K562 (cell line): ENCODE measurements around the gene FAM83F. TPM values are rescaled to one million over a fixed set of nuclear protein-coding genes. Genes with fewer than 3 reads are reported as not detected.

ENCODE experiments used
- BMI1 ChIP-seq: fragments of 150-350 bp; IDR thresholded peaks from 2 replicates; pipeline ENCODE4 v1.6.1; 2014; ENCODE audit warnings: low read length
- HSF4 ChIP-seq: fragments of 250-450 bp; sonication (Bioruptor Pico); IDR thresholded peaks from 2 replicates; pipeline ENCODE4 v2.1.2; 2022; ENCODE audit warnings: mild to moderate bottlenecking, moderate library complexity, borderline replicate concordance
- SUPT5H ChIP-seq: fragments of 450-650 bp; IDR thresholded peaks from 2 replicates; pipeline ENCODE4 v1.6.1; 2016
- U2AF2 ChIP-seq: fragments of 200-400 bp; formaldehyde crosslinking; optimal IDR thresholded peaks from 2 replicates; pipeline ENCODE3; 2017; ENCODE audit warnings: low read depth, mild to moderate bottlenecking, low read length
- ZNF354B ChIP-seq: fragments of 250-450 bp; sonication (Bioruptor Pico); IDR thresholded peaks from 2 replicates; pipeline ENCODE4 v1.4.0; 2020
- ZNF830 ChIP-seq: fragments of 250-450 bp; sonication (Bioruptor Pico); IDR thresholded peaks from 2 replicates; pipeline ENCODE4 v1.5.0; 2021; ENCODE audit warnings: mild to moderate bottlenecking
- polyA plus RNA-seq, 8 experiments: library from polyadenylated mRNA; depleted of rRNA in 4 of 8; stranded (reverse) in 5 of 8; unstranded in 3 of 8; fragments of >200 nt; fragmentation: Nextera tagmentation in 2 of 8; fragmentation: Illumina TruSeq in 1 of 8; extraction: Ambion mirVana in 2 of 8; extraction: Trizol in 1 of 8; gene quantifications; 2 replicates each; pipeline versions ENCODE4 v1.2.1 to v1.2.3, GENCODE V29; 2011 to 2014; ENCODE audit warnings: inconsistent platforms in 1 of 8, missing spikeins in 1 of 8
- total RNA-seq, 7 experiments: library from RNA; depleted of rRNA in 6 of 7; stranded (reverse); fragments of >200 nt in 6 of 7; fragmentation: Illumina TruSeq in 2 of 7; extraction: Trizol in 2 of 7; gene quantifications; 2 replicates each; pipeline versions ENCODE4 v1.2.1 to v1.2.3, GENCODE V29; 2011 to 2021; ENCODE audit warnings: low replicate concordance in 1 of 7
- TF ChIP-seq, protein P1 (sequence below), 2 experiments: fragments of 450-650 bp; IDR thresholded peaks; 2 replicates each; pipeline ENCODE4 v1.6.1; 2016; ENCODE audit warnings: mild to moderate bottlenecking in 2 of 2, borderline replicate concordance in 1 of 2, low read depth in 1 of 2, moderate library complexity in 1 of 2

Gene FAM83F
- total and polyA plus RNA-seq, 9 of the 15 experiments (the other 6 are each of a cell fraction or from before 2014, with no cell fraction given), result under 0.01 to 0.13 (median 0.04) TPM; not detected in 1

DNA sequence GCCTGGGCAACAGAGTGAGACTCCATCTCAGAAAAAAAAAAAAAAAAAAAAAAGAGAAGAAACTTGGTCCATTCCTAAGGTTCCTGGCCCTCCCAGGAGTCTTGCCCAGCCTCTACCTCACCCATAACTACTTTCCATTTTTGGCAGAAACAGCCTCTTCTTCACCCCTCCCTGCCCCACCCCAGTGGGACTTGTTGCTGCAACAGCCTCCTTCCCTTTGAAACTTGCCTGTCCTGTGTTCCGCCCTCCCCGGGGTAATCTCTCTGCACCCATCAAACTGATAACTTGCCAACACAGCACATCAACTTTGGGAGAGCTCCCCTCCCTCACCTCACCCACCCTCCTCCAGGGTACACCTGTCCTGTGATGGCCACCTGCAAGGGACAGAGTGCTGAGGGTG, 10.0 kb upstream of the FAM83F start (continued):
- no peak for TF ChIP-seq U2AF2
- TF ChIP-seq HSF4 (CRISPR knock-in tag), result no peak
- TF ChIP-seq BMI1, result no peak
- TF ChIP-seq SUPT5H, result no peak
- TF ChIP-seq ZNF354B, result no peak
- TF ChIP-seq ZNF830 (CRISPR knock-in tag), result no peak
- TF ChIP-seq, protein P1, sequence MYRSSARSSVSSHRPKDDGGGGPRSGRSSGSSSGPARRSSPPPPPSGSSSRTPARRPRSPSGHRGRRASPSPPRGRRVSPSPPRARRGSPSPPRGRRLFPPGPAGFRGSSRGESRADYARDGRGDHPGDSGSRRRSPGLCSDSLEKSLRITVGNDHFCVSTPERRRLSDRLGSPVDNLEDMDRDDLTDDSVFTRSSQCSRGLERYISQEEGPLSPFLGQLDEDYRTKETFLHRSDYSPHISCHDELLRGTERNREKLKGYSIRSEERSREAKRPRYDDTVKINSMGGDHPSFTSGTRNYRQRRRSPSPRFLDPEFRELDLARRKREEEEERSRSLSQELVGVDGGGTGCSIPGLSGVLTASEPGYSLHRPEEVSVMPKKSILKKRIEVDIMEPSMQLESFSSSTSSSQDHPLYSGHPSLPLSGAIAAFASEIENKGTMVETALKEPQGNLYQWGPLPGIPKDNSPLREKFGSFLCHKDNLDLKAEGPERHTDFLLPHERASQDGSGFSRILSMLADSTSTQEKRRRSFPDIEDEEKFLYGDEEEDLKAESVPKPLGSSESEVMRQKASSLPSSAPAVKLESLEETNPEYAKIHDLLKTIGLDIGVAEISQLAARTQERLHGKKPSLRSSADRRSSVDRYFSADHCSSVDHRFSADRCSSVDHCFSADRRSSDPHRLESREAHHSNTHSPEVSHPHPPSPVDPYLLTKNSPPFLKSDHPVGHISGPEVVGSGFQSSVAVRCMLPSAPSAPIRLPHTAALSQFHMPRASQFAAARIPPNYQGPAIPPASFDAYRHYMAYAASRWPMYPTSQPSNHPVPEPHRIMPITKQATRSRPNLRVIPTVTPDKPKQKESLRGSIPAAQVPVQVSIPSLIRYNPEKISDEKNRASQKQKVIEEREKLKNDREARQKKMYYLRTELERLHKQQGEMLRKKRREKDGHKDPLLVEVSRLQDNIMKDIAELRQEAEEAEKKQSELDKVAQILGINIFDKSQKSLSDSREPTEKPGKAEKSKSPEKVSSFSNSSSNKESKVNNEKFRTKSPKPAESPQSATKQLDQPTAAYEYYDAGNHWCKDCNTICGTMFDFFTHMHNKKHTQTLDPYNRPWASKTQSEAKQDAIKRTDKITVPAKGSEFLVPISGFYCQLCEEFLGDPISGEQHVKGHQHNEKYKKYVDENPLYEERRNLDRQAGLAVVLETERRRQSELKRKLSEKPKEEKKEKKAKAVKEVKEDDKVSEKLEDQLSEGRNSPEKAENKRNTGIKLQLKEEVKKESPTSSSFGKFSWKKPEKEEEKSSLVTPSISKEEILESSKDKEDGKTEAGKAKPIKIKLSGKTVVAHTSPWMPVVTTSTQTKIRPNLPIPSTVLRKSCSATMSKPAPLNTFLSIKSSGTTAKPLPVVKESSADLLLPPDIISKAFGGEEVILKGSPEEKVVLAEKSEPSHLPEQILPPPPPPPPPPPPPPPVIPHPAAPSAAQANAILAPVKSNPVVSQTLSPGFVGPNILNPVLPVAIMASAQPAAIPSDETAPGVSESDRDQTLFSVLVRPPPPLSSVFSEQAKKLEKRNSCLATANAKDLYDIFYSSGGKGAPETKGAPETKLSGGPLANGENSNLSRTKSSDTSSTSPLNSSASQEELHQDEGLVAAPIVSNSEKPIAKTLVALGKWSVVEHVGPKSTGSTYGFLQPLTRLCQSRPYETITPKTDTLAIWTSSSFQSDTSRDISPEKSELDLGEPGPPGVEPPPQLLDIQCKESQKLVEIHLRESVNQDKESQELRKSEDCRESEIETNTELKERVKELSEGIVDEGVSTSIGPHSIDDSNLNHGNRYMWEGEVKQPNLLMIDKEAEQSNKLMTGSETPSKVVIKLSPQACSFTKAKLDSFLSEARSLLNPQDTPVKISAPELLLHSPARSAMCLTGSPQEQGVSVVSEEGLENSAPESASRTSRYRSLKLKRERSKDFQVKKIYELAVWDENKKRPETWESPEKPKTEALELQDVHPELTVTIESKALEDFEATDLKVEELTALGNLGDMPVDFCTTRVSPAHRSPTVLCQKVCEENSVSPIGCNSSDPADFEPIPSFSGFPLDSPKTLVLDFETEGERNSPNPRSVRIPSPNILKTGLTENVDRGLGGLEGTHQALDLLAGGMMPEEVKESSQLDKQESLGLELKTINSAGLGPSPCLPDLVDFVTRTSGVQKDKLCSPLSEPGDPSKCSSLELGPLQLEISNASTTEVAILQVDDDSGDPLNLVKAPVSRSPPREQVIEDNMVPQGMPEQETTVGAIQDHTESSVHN (IDR thresholded peaks at IDR 0.05; ENCODE audit: borderline replicate concordance in 1 of 2, low read depth in 1 of 2), result no peak
